Vagina (tissue), 2 donors: ENCODE data around the gene LRRC4C. TPM values are rescaled to one million over a fixed set of nuclear protein-coding genes. Genes with fewer than 3 reads are reported as not detected.

ENCODE experiments used
- DNase-seq, 2 donors: peaks; one replicate each; pipeline ENCODE4 v3.0.0-alpha.2; 2017; ENCODE audit errors: extremely low spot score in 2 of 2
- H3K27ac ChIP-seq: fragments of 200-600 bp; sonication (generic); one replicate; pipeline ENCODE4 v1.5.1; 2019
- H3K27me3 ChIP-seq: fragments of 200-600 bp; sonication (generic); one replicate; pipeline ENCODE4 v1.5.1; 2019
- H3K36me3 ChIP-seq, 2 donors: fragments of 200-600 bp; sonication (generic); one replicate each; pipeline ENCODE4 v1.5.1; 2017 to 2019
- H3K4me1 ChIP-seq: fragments of 200-600 bp; sonication (generic); one replicate; pipeline ENCODE4 v1.5.1; 2019
- H3K4me3 ChIP-seq, 2 donors: fragments of 200-600 bp; sonication (generic); 1 replicate in 1 of 2; 2 replicates in 1 of 2; pipeline ENCODE4 v1.5.1; 2016 to 2019
- H3K9me3 ChIP-seq: fragments of 200-600 bp; sonication (generic); one replicate; pipeline ENCODE4 v1.5.1; 2019
- POLR2A ChIP-seq, 2 donors: fragments of 450-650 bp; IDR thresholded peaks; one replicate each; pipeline ENCODE4 v1.6.1; 2017; ENCODE audit warnings: antibody characterized with exemption in 2 of 2, mild to moderate bottlenecking in 2 of 2, moderate library complexity in 2 of 2
- POLR2AphosphoS5 ChIP-seq, 2 donors: sonication (generic); formaldehyde crosslinking; IDR thresholded peaks; one replicate each; pipeline ENCODE4 v1.9.0; 2017; ENCODE audit warnings: antibody characterized with exemption in 2 of 2, mild to moderate bottlenecking in 2 of 2, low read depth in 1 of 2; ENCODE audit not compliant: insufficient read depth in 1 of 2
- intact Hi-C: fragments of 100-400 bp; cut with DNase I; formaldehyde crosslinking; loops from one replicate; pipeline ENCODE4 v1.15.1; 2023
- total RNA-seq: library from RNA; depleted of rRNA; stranded (reverse); fragments of >200 nt; gene quantifications from one replicate; pipeline ENCODE4 v1.2.3, GENCODE V29; 2016
- TF ChIP-seq, protein P1 (sequence below), 3 experiments: fragments of 450-650 bp in 2 of 3; fragments of 200-600 bp in 1 of 3; sonication (generic) in 1 of 3; IDR thresholded peaks; one replicate each; pipeline ENCODE4 v1.5.1; 2017 to 2019; ENCODE audit warnings: antibody characterized with exemption in 3 of 3, mild to moderate bottlenecking in 2 of 3, moderate library complexity in 2 of 3

Gene LRRC4C
- total RNA-seq, 1 donor from 2014 or later, result 5.6 TPM

DNA sequence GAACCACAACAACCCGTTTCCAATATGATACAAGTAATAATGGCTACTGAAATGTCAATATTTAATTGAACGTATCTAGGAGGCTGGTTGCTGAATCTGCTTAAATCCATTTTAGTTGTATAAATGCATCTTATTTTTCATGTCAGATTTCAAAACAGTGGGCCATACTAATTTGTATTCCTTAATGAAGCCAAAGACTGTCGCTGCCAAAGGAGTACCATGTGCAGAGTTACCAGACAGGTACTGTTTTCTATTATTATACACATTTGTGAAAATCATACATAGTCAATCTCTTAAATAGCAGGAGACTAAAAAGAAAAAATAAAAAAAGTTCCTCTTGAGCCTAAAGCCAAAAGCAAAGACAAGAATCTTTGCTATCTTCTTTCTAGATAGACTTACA is 632.3 kb downstream of the LRRC4C start:
- H3K9me3 ChIP-seq, result no peaks in the 10 kb centered on the region
- H3K4me1 ChIP-seq, result no peaks in the 10 kb centered on the region
- TF ChIP-seq POLR2A (IDR thresholded peaks at IDR 0.05), result no peak
- TF ChIP-seq, protein P1, sequence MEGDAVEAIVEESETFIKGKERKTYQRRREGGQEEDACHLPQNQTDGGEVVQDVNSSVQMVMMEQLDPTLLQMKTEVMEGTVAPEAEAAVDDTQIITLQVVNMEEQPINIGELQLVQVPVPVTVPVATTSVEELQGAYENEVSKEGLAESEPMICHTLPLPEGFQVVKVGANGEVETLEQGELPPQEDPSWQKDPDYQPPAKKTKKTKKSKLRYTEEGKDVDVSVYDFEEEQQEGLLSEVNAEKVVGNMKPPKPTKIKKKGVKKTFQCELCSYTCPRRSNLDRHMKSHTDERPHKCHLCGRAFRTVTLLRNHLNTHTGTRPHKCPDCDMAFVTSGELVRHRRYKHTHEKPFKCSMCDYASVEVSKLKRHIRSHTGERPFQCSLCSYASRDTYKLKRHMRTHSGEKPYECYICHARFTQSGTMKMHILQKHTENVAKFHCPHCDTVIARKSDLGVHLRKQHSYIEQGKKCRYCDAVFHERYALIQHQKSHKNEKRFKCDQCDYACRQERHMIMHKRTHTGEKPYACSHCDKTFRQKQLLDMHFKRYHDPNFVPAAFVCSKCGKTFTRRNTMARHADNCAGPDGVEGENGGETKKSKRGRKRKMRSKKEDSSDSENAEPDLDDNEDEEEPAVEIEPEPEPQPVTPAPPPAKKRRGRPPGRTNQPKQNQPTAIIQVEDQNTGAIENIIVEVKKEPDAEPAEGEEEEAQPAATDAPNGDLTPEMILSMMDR (IDR thresholded peaks at IDR 0.05), result no peak
- no peak for TF ChIP-seq POLR2AphosphoS5 (IDR thresholded peaks at IDR 0.05; ENCODE audit: insufficient read depth in 1 of 2, low read depth in 1 of 2)
- no peak for DNase-seq
- no peak overlapping the region for H3K4me3 ChIP-seq
- intact Hi-C loops, result no loop called here
- no peak overlapping the region for H3K27ac ChIP-seq
- H3K36me3 ChIP-seq, result no peaks in the 10 kb centered on the region
- no peaks in the 10 kb centered on the region for H3K27me3 ChIP-seq

DNA sequence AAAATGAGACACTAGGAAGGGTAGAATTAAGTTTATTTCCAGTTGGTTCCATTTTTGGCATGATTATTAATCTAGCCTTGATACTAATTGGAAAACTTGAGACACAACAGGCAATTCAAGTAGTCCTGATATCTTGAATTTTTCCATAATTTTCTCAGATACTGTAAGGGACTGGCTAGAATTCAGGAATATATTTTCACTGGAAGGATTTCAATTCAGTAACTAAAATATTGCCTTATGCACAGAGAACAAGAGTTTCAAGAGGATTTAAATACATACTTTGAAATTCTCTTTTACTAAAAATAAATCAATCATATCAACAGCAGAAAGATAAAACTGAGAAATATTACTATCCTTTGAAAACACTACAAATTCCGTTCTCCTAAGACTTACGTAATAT is 632.9 kb downstream of the LRRC4C start:
- no peak for DNase-seq
- Histone ChIP-seq H3K4me1 (no peaks in the 10 kb centered on the region), H3K27ac (no peak overlapping the region), H3K36me3 (no peaks in the 10 kb centered on the region), H3K4me3 (no peak overlapping the region), H3K27me3 (no peaks in the 10 kb centered on the region), H3K9me3 (no peaks in the 10 kb centered on the region)
- intact Hi-C loops, result no loop called here
- TF ChIP-seq POLR2A (IDR thresholded peaks at IDR 0.05) (no peak), POLR2AphosphoS5 (IDR thresholded peaks at IDR 0.05; ENCODE audit: insufficient read depth in 1 of 2, low read depth in 1 of 2) (no peak)
- TF ChIP-seq, protein P1 (IDR thresholded peaks at IDR 0.05), result no peak

- Histone ChIP-seq H3K36me3 (no peaks in the 10 kb centered on the region), H3K27ac (no peak overlapping the region), H3K4me3 (no peak overlapping the region), H3K9me3 (no peaks in the 10 kb centered on the region), H3K4me1 (no peaks in the 10 kb centered on the region), H3K27me3 (no peaks in the 10 kb centered on the region)
- intact Hi-C loops, result no loop called here
- TF ChIP-seq POLR2A (IDR thresholded peaks at IDR 0.05) (no peak), POLR2AphosphoS5 (IDR thresholded peaks at IDR 0.05; ENCODE audit: insufficient read depth in 1 of 2, low read depth in 1 of 2) (no peak)
- TF ChIP-seq, protein P1 (IDR thresholded peaks at IDR 0.05), result no peak
- no peak for DNase-seq
Measured at GRCh38 chr11:40825201-40825834, 634.1 kb downstream of the LRRC4C start.

- DNase-seq, result no peak
- H3K36me3 ChIP-seq, result no peaks in the 10 kb centered on the region
- H3K9me3 ChIP-seq, result no peaks in the 10 kb centered on the region
- H3K4me3 ChIP-seq, result no peak overlapping the region
- no peak for TF ChIP-seq POLR2AphosphoS5 (IDR thresholded peaks at IDR 0.05; ENCODE audit: insufficient read depth in 1 of 2, low read depth in 1 of 2)
- TF ChIP-seq, protein P1 (IDR thresholded peaks at IDR 0.05), result no peak
- TF ChIP-seq POLR2A (IDR thresholded peaks at IDR 0.05), result no peak
- H3K4me1 ChIP-seq, result no peaks in the 10 kb centered on the region
- intact Hi-C loops, result no loop called here
- H3K27me3 ChIP-seq, result no peaks in the 10 kb centered on the region
- no peak overlapping the region for H3K27ac ChIP-seq
Measured at GRCh38 chr11:40819230-40819629, 640.2 kb downstream of the LRRC4C start.

GRCh38 chr11:40816976-40817375 is 642.5 kb downstream of the LRRC4C start:
- H3K27ac ChIP-seq, result no peak overlapping the region
- no peaks in the 10 kb centered on the region for H3K4me1 ChIP-seq
- no peak for DNase-seq
- H3K36me3 ChIP-seq, result no peaks in the 10 kb centered on the region
- H3K4me3 ChIP-seq, result no peak overlapping the region
- intact Hi-C loops, result no loop called here
- no peaks in the 10 kb centered on the region for H3K9me3 ChIP-seq
- no peak for TF ChIP-seq POLR2A (IDR thresholded peaks at IDR 0.05)
- no peaks in the 10 kb centered on the region for H3K27me3 ChIP-seq
